HS-27A (cell line): ENCODE measurements around the gene KIAA1958.
"Not testable (repeated sequence)": the region's sequence is repeated elsewhere in the genome, so short reads cannot be mapped to it uniquely, and the experiment has no call there.

Source experiments
- DNase-seq: peaks from one replicate; pipeline ENCODE4 v3.0.0-alpha.2; 2012; ENCODE audit warnings: low read depth, missing footprints

KIAA1958 gene

GRCh38 chr9:112659906-112660305 is 173.3 kb downstream of the KIAA1958 start:
- no peak for DNase-seq

GRCh38 chr9:112663681-112664080 is 177.1 kb downstream of the KIAA1958 start:
- no peak for DNase-seq

GRCh38 chr9:112664531-112664930 is 177.9 kb downstream of the KIAA1958 start:
- no peak for DNase-seq

GRCh38 chr9:112665347-112665746 is 178.7 kb downstream of the KIAA1958 start:
- peak; percentile 11 for DNase-seq

- DNase-seq, result no peak
Measured at GRCh38 chr9:112669326-112669725, 182.7 kb downstream of the KIAA1958 start.

GRCh38 chr9:112670991-112671625 is 184.5 kb downstream of the KIAA1958 start:
- no peak for DNase-seq

- DNase-seq, result not testable (repeated sequence)
Measured at GRCh38 chr9:112673221-112673620, 186.6 kb downstream of the KIAA1958 start.

- no peak for DNase-seq
Measured at GRCh38 chr9:112677040-112677439, 190.4 kb downstream of the KIAA1958 start.

GRCh38 chr9:112680731-112681402 is 194.2 kb downstream of the KIAA1958 start:
- DNase-seq, result no peak

GRCh38 chr9:112689161-112689740 is 202.6 kb downstream of the KIAA1958 start:
- DNase-seq, result no peak

GRCh38 chr9:112694706-112695555 is 208.3 kb downstream of the KIAA1958 start:
- no peak for DNase-seq

GRCh38 chr9:112696461-112696860 is 209.8 kb downstream of the KIAA1958 start:
- no peak for DNase-seq

GRCh38 chr9:112699230-112699629 is 212.6 kb downstream of the KIAA1958 start:
- DNase-seq, result no peak

GRCh38 chr9:112700085-112700484 is 213.5 kb downstream of the KIAA1958 start:
- no peak for DNase-seq

GRCh38 chr9:112703304-112703703 is 216.7 kb downstream of the KIAA1958 start:
- no peak for DNase-seq

GRCh38 chr9:112705768-112706427 is 219.3 kb downstream of the KIAA1958 start:
- no peak for DNase-seq

- DNase-seq, result no peak
Measured at GRCh38 chr9:112711050-112711689, 224.5 kb downstream of the KIAA1958 start.

- no peak for DNase-seq
Measured at GRCh38 chr9:112712678-112713077, 226.1 kb downstream of the KIAA1958 start.

GRCh38 chr9:112717661-112718331 is 231.2 kb downstream of the KIAA1958 start, which contains the start of gene INIP:
Gene INIP (minus strand): TSS chr9:112718117. CDS start chr9:112716485, 1,632 bp downstream.
- DNase-seq, result peak; percentile 84
